Limb (tissue), 2 donors: ENCODE data around the gene DAP.
A peak's percentile ranks its signal among the peaks of the same experiment; 100 is the strongest.
"Not testable (repeated sequence)": the region's sequence is repeated elsewhere in the genome, so short reads cannot be mapped to it uniquely, and the experiment has no call there.

Experiments used
- DNase-seq, 2 donors: peaks; one replicate each; pipeline ENCODE4 v3.0.0-alpha.2; 2016; ENCODE audit errors: extremely low spot score in 2 of 2

Gene DAP

GRCh38 chr5:10654566-10654965 is 106.5 kb downstream of the DAP start:
- DNase-seq: no peak

- DNase-seq: no peak
Observed at GRCh38 chr5:10653751-10654400, 107.2 kb downstream of the DAP start.

GRCh38 chr5:10653043-10653442 is 108.0 kb downstream of the DAP start:
- DNase-seq: no peak

- DNase-seq: no peak
Observed at GRCh38 chr5:10652606-10653005, 108.4 kb downstream of the DAP start.

GRCh38 chr5:10652151-10652550 is 108.9 kb downstream of the DAP start:
- DNase-seq: no peak

- peak; percentile 32 to 79 for DNase-seq
Observed at GRCh38 chr5:10649666-10650380, 111.2 kb downstream of the DAP start.

GRCh38 chr5:10648806-10649665 is 112.0 kb downstream of the DAP start:
- DNase-seq: no peak

GRCh38 chr5:10647640-10648039 is 113.4 kb downstream of the DAP start:
- DNase-seq: no peak

- no peak for DNase-seq
Observed at GRCh38 chr5:10645671-10646070, 115.4 kb downstream of the DAP start.

- no peak for DNase-seq
Observed at GRCh38 chr5:10645146-10645545, 115.9 kb downstream of the DAP start.

- no peak for DNase-seq
Observed at GRCh38 chr5:10644192-10644591, 116.8 kb downstream of the DAP start.

GRCh38 chr5:10642367-10642766 is 118.7 kb downstream of the DAP start:
- no peak for DNase-seq

- no peak for DNase-seq
Observed at GRCh38 chr5:10639846-10640368, 121.1 kb downstream of the DAP start.

GRCh38 chr5:10638723-10639122 is 122.3 kb downstream of the DAP start:
- not testable (repeated sequence) for DNase-seq

- no peak for DNase-seq
Observed at GRCh38 chr5:10637944-10638343, 123.1 kb downstream of the DAP start.

GRCh38 chr5:10636363-10637142 is 124.5 kb downstream of the DAP start:
- DNase-seq: no peak

- no peak for DNase-seq
Observed at GRCh38 chr5:10635867-10636350, 125.1 kb downstream of the DAP start.

GRCh38 chr5:10635257-10635866 is 125.7 kb downstream of the DAP start:
- DNase-seq: no peak

- no peak for DNase-seq
Observed at GRCh38 chr5:10634562-10634961, 126.5 kb downstream of the DAP start.

- no peak for DNase-seq
Observed at GRCh38 chr5:10634050-10634449, 127.0 kb downstream of the DAP start.
